ENCODE measurements around the gene DGLUCY.
"Not testable (repeated sequence)": the region's sequence is repeated elsewhere in the genome, so short reads cannot be mapped to it uniquely, and the experiment has no call there.

The DGLUCY gene

DNA sequence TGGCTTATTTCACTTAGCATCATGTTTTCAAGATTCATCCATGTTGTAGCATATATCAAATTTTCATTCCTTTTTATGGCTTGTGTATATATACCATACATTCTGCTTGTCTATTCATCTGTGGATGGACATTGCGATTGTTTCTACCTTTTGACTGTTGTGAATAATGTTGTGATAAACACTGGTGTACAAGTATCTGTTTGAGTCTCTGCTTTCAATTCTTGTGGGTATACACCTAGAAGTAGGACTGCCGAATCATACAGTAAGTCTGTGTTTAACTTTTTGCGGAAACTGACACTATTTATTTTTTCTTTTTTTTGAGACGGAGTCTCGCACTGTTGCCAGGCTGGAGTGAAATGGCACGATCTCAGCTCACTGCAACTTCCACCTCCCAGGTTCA, 33.8 kb upstream of the DGLUCY start:
- H3K4me3 ChIP-seq (ENCODE audit: low read depth, low read length), result no peak overlapping the region
- no peak for DNase-seq (ENCODE audit: low read depth)
- no peak for TF ChIP-seq CTCF (conservative IDR thresholded peaks at IDR 0.05; ENCODE audit: low read depth, low read length)

GRCh38 chr14:91082282-91082681, 31.6 kb upstream of the DGLUCY start:
- no peak overlapping the region for H3K4me3 ChIP-seq (ENCODE audit: low read depth, low read length)
- DNase-seq (ENCODE audit: low read depth), result no peak
- no peak for TF ChIP-seq CTCF (conservative IDR thresholded peaks at IDR 0.05; ENCODE audit: low read depth, low read length)

GRCh38 chr14:91084516-91084915, 29.4 kb upstream of the DGLUCY start:
- H3K4me3 ChIP-seq (ENCODE audit: low read depth, low read length), result no peak overlapping the region
- no peak for TF ChIP-seq CTCF (conservative IDR thresholded peaks at IDR 0.05; ENCODE audit: low read depth, low read length)
- DNase-seq (ENCODE audit: low read depth), result no peak

DNA sequence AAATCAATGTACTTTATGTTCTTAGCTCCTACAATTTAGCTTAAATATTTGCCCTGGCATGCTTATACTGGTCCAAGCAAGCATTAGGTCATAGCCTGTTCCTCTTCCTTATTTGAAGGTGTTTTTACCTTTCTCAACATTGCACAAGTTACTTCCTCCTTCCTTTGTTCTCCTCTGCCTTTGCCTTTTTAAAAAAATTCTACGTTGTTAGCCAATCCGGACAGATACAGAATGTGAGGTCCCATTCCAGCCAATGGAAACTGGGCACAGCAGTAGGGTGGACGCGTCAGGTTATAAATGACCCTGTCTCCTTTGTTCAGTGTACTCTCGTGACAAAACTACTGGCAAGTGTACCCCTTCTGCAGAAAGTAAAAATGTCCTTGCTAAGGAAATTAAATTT, 26.4 kb upstream of the DGLUCY start:
- DNase-seq (ENCODE audit: low read depth); H3K4me3 ChIP-seq (ENCODE audit: low read depth, low read length): not testable (repeated sequence)

DNA sequence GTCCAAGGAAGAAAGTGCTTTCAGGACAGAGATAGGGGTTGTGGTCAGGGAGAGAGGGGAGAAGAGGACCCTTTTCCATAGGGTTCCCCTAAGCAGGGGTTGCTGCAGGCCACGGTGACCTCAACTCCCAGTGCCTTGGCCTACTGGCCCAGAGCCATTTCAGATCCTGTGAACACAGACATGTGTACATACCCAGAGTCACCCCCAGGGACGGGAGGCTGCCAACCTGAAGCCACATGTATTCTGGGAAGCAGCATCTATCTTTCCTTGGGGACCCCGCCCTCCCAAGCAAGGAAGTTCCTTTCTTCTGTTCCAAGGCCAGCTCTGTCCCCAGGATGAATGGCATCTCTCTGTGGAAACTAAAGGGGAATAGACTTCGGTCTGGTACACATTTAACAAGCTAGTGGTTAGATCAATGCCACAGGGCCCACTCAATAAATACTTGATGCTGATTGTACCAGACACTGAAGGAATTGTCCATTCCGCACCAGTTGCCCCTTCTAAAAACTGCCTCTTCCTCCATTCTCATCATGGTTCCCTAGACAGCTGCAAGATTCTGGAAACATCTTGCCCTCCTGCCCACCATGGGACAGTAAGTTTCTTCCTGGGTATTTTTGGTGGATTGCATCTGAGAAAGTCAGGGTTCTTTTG, 25.2 kb upstream of the DGLUCY start:
- no peak for DNase-seq (ENCODE audit: low read depth)
- no peak for TF ChIP-seq CTCF (conservative IDR thresholded peaks at IDR 0.05; ENCODE audit: low read depth, low read length)
- H3K4me3 ChIP-seq (ENCODE audit: low read depth, low read length), result no peak overlapping the region

- no peak for DNase-seq (ENCODE audit: low read depth)
- no peak for TF ChIP-seq CTCF (conservative IDR thresholded peaks at IDR 0.05; ENCODE audit: low read depth, low read length)
- H3K4me3 ChIP-seq (ENCODE audit: low read depth, low read length), result no peak overlapping the region
These were observed 23.8 kb upstream of the DGLUCY start for GRCh38 chr14:91089958-91090535.

- no peak overlapping the region for H3K4me3 ChIP-seq (ENCODE audit: low read depth, low read length)
- no peak for DNase-seq (ENCODE audit: low read depth)
- no peak for TF ChIP-seq CTCF (conservative IDR thresholded peaks at IDR 0.05; ENCODE audit: low read depth, low read length)
These were observed 23.1 kb upstream of the DGLUCY start for GRCh38 chr14:91090743-91091142.
